Renal cortex interstitium (tissue), 11 donors: ENCODE data around the gene CPA4. TPM values are rescaled to one million over a fixed set of nuclear protein-coding genes. Genes with fewer than 3 reads are reported as not detected.

Source experiments
- DNase-seq, 11 donors: peaks; one replicate each; pipeline ENCODE4 v3.0.0-alpha.2; 2013; ENCODE audit warnings: low read depth in 9 of 11, low spot score in 4 of 11; ENCODE audit errors: extremely low read depth in 1 of 11
- polyA plus RNA-seq, 3 donors: library from polyadenylated mRNA; unstranded; fragments of 120-200 nt; gene quantifications; one replicate each; pipeline ENCODE4 v1.2.1, GENCODE V29; 2013; ENCODE audit not compliant: insufficient read length in 3 of 3

Gene CPA4
- polyA plus RNA-seq, 3 donors: 0.14 to 0.71 (median 0.27) TPM

DNA sequence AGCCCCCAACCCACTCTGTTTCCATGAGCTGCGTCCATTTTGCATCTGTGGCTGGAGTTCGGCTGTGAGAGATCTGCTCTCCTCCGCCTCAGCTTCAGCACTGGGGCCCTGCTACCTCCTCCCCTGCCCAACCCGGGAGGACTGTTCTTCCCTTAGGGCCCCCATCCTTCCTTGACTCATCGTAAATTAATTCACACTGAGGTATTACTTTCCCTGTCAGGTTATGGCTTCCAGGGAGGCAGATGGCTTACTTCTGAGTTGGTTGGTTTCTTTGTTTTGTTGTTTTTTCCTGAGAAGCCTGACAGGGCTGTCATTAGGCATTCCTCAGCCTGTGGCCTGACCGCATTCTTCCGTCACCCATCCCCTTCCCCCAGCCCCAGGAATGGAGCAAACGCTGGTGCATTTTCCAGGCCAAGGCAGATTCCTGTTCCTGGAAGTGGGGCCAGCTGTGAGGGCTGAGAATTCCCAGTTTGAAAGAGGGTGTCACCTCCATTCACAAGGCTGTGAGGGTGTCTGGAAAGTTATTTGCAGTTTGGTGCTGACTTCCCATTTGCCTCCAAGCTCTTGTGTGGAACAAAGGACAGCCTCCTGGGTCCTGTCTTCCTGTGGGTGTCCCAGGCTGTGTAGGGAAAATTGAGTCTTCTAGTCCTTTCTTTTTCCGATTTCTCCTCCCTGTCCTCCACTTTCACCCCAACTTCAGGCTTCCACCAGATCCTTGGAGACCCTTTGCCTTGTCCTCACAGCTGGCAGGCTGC is 63.3 kb downstream of the CPA4 start:
- DNase-seq: peak; percentile 80 to 93 (median 84)

DNA sequence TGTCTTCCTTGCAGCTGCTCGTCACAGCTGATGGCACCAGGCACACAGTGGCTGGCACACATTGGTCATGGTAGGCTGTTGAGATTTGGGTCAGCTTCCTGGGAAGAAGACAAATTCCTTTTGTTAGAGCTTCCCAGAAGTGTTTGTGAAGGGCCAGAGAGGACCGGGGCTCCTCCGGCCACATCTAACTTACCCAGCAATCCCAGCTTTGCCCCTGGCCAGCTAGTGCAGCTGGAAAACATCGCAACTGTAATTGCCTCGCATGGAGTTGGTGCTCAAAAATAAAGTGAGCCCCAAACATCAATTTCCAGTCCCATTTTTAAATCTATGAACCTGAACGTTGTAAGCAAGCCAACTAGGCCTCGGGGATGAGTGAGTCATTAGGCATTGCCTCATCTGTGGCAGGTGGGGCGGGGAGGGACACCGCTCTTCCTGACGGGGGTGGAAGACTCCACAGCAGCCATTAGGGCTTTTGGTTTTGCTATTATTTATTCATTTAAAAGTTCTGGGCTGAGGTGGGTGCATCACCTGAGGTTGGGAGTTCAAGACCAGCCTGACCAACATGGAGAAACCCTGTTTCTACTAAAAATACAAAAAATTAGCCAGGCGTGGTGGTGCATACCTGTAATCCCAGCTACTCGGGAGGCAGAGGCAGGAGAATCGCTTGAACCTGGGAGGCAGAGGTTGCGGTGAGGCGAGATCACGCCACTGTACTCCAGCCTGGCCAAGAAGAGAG is 64.1 kb downstream of the CPA4 start:
- DNase-seq: no peak

DNA sequence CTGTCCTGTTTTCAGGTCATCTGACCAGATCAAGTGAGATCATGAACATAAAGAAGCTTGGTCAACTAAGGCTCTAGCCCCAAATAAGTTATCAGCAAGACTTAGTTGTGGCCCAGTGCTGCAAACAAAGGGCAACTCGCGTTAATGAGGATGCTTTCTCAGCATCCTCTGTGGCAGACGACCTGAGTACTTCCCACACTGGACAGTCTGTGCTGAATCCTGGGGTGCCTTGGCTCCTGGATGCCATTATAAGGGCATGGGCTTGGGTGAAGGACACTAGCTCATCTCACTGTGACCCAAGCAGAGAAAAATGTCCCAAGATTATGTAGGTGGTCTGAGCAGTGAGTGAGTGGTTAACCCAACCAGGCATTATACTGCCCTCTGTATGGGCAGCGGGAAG is 65.5 kb downstream of the CPA4 start:
- no peak for DNase-seq

- DNase-seq: no peak
Observed at GRCh38 chr7:130359276-130359857, 66.4 kb downstream of the CPA4 start.

- no peak for DNase-seq
Observed at GRCh38 chr7:130360518-130360917, 67.6 kb downstream of the CPA4 start.

DNA sequence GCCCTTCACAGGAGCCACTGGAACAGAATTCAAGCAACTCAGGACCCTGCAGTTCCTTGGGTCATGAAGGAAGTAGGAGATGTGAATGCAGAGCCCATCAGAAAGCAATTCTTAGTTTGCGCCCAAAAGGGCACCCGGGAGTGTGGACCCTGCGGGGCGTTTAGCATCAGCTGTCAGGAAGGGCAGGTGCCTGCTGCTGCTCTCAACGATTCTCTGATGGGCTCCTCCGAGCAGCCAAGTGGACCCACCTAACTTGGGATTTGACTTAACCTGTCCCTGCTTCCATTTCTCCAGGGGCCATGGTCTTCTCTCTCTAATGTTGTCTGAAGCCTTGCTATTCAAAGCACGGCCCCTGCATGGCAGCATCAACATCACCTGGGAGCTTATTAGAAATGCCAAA is 68.7 kb downstream of the CPA4 start:
- DNase-seq: no peak

DNA sequence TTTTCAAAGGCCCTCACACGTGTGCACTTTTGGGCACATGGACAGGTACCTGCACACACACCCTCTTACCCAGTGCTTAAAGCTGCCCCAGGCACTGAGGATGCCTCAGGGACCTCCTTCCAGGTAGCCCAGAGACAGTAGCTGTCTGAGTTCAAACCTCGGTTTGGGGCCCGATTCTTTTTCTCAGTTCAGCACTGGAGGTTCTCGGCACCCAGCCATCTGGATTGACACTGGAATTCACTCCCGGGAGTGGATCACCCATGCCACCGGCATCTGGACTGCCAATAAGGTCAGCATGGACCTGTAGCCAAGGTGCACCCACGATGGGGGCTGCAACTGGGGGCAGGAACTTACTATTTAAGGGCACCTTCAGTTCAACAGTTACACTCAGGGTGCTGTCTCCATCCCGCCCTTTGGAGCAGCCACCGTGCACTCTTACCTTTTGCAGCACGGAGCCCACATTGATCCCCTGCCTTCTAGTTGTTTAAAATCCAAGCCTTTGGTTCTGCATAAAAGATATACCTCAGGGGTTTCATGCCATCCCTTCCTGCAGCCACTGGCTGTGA is 69.4 kb downstream of the CPA4 start:
- DNase-seq: no peak

- no peak for DNase-seq
Observed at GRCh38 chr7:130363026-130363847, 70.3 kb downstream of the CPA4 start.

- DNase-seq: no peak
Observed at GRCh38 chr7:130364451-130364850, 71.5 kb downstream of the CPA4 start.

GRCh38 chr7:130365088-130365487 is 72.1 kb downstream of the CPA4 start:
- no peak for DNase-seq

- DNase-seq: peak in 5 of 11 donors; percentile 70 to 85 (median 81)
Observed at GRCh38 chr7:130365511-130366441, 72.8 kb downstream of the CPA4 start.

DNA sequence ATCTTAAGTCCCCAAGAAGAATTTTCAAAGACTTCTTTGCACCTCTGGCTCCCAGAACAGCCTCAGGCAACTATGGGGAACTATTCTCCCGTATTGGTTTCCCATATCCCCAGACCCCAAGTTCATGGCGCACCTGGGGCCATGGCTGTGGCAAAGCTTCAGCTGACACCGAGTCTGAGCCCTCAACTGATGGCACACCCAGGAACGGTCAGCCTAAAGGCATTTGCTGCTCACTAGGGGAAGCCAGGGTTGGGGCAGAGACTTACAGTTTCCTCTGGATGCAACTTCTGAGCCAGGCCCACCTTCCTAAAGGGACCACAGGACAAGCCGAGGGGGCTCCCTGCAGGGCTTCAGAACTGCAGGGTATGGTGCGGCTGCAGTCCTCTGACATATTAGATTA is 73.6 kb downstream of the CPA4 start:
- DNase-seq: no peak

DNA sequence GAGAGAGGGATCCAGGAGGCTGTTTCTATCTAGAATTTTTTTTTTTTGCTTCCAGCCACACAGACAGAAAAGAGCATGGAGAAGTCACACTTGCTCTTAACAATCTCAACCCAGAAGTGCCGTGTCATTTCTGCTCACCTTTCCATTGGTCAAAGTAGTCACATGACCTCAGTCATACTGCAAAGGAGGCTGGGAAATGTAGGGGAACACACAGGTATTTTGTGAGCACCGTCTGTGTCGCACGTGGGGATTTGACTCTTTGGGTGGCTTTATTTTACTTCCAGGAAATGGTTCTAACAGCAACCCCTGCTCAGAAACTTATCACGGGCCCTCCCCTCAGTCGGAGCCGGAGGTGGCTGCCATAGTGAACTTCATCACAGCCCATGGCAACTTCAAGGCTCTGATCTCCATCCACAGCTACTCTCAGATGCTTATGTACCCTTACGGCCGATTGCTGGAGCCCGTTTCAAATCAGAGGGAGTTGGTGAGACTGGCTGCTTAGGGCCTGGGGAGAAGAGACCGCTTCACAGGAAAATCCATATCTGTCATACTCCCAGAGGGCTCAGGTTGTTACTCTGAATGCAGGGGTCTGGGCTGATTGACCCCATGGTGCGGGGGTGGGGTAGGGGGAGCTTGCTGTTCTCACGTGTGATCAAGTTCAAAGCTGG is 74.3 kb downstream of the CPA4 start:
- DNase-seq: no peak

- DNase-seq: no peak
Observed at GRCh38 chr7:130367836-130368746, 75.1 kb downstream of the CPA4 start.

GRCh38 chr7:130369110-130369711 is 76.2 kb downstream of the CPA4 start:
- no peak for DNase-seq
